GM19455 (cell line): Measurements from ENCODE around the gene KNDC1.
A peak's percentile ranks its signal among the peaks of the same experiment; 100 is the strongest.
"Not testable (repeated sequence)": the region's sequence is repeated elsewhere in the genome, so short reads cannot be mapped to it uniquely, and the experiment has no call there.

ENCODE experiments used
- ATAC-seq: cut with Tn5 transposase; IDR thresholded peaks from one replicate; pipeline ENCODE4 v1.9.1; 2021; ENCODE audit not compliant: unreplicated experiment

The KNDC1 gene

GRCh38 chr10:133257489-133258065, 97.6 kb downstream of the KNDC1 start:
- ATAC-seq = no peak

GRCh38 chr10:133258066-133258817, 98.2 kb downstream of the KNDC1 start:
- ATAC-seq = no peak

GRCh38 chr10:133258818-133259601, 99.0 kb downstream of the KNDC1 start:
- ATAC-seq = no peak

GRCh38 chr10:133259602-133259989, 99.6 kb downstream of the KNDC1 start:
- no peak for ATAC-seq

GRCh38 chr10:133260895-133261725, 101.1 kb downstream of the KNDC1 start:
- peak; percentile 56 for ATAC-seq

- peak; percentile 56 for ATAC-seq
Observed at GRCh38 chr10:133261726-133262325, 101.8 kb downstream of the KNDC1 start.

GRCh38 chr10:133262696-133263095, 102.7 kb downstream of the KNDC1 start:
- ATAC-seq = no peak

- ATAC-seq = no peak
Observed at GRCh38 chr10:133263674-133264073, 103.7 kb downstream of the KNDC1 start.

- ATAC-seq = no peak
Observed at GRCh38 chr10:133264461-133264860, 104.4 kb downstream of the KNDC1 start.

- ATAC-seq = not testable (repeated sequence)
Observed at GRCh38 chr10:133265052-133265451, 105.0 kb downstream of the KNDC1 start.

- no peak for ATAC-seq
Observed at GRCh38 chr10:133266056-133266795, 106.2 kb downstream of the KNDC1 start.

- no peak for ATAC-seq
Observed at GRCh38 chr10:133267293-133267692, 107.3 kb downstream of the KNDC1 start.

GRCh38 chr10:133267829-133268228, 107.8 kb downstream of the KNDC1 start:
- ATAC-seq = no peak

- ATAC-seq = no peak
Observed at GRCh38 chr10:133268532-133268931, 108.5 kb downstream of the KNDC1 start.

- ATAC-seq = no peak
Observed at GRCh38 chr10:133269367-133269766, 109.3 kb downstream of the KNDC1 start.

- no peak for ATAC-seq
Observed at GRCh38 chr10:133270204-133270603, 110.2 kb downstream of the KNDC1 start.

GRCh38 chr10:133270773-133271297, 110.8 kb downstream of the KNDC1 start:
- ATAC-seq = no peak

- ATAC-seq = no peak
Observed at GRCh38 chr10:133271521-133272300, 111.7 kb downstream of the KNDC1 start.
